Panc1 (cell line): Measurements from ENCODE around the gene LEMD2.

Experiments
- CTCF ChIP-seq: fragments of 450-650 bp; IDR thresholded peaks from 2 replicates; pipeline ENCODE4 v1.5.1; 2017; ENCODE audit warnings: mild to moderate bottlenecking
- POLR2AphosphoS5 ChIP-seq: IDR thresholded peaks from 2 replicates; pipeline ENCODE4 v1.6.1; 2012; ENCODE audit warnings: mild to moderate bottlenecking, low read depth, low read length, moderate library complexity

- TF ChIP-seq CTCF (peak; percentile 93), POLR2AphosphoS5 (no peak)
Measured at GRCh38 chr6:33761922-33762629, 26.9 kb downstream of the LEMD2 start.
